Breast epithelium (tissue), 3 donors: ENCODE measurements around the gene PLVAP.

Experiments used
- POLR2A ChIP-seq: fragments of 450-650 bp; IDR thresholded peaks from one replicate; pipeline ENCODE4 v1.6.1; 2016; ENCODE audit warnings: antibody characterized with exemption, mild to moderate bottlenecking, moderate library complexity
- POLR2AphosphoS5 ChIP-seq, 3 donors: sonication (generic); formaldehyde crosslinking; IDR thresholded peaks; one replicate each; pipeline ENCODE4 v1.6.1; 2017; ENCODE audit warnings: antibody characterized with exemption in 3 of 3
- TF ChIP-seq, protein P1 (sequence below), 3 donors: fragments of 450-650 bp; IDR thresholded peaks; one replicate each; pipeline ENCODE4 v1.5.1; 2016 to 2017; ENCODE audit warnings: antibody characterized with exemption in 3 of 3, mild to moderate bottlenecking in 3 of 3, moderate library complexity in 3 of 3

DNA sequence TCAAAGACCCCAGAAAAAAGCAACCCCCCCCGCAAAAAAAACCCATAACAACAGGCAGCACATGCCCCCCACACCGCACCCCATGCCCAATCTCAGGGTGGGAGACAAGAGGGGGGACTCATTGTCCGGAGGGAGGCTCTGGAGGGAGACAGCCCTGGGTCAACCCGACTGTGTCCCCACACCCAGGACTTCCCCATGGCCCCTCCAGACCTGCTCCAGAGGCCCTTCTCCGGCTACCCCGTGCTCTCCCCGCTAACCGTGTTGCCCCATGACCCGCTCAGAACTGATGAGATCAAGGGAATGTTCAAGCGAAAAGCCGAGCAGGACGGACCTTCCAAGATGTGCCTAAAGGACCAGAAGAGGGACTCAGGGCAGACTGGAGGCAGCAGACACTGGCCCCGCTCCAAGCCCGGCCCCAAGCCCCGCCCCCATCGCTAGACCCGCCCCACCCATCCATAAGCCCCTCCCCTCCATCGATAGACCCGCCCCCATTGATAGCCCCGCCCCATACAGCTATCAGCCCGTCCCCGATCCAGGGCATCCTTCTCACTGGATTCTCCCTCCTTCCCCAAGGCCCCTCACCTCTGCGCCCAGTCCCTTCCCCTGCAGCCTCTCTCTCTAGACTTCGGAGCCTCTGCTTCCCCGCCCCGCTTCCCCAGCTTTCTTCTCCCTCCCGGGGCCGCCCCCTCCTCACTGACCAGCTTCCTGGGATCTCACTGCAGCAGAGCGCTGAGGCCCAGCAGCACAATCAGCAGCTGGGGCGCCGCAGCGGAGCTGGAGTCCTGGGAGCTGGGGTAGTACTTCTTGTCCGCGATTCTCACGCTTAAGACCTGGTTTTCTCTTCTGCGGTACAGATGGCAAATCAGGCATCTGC, 26.1 kb upstream of the PLVAP start:
- TF ChIP-seq, protein P1, sequence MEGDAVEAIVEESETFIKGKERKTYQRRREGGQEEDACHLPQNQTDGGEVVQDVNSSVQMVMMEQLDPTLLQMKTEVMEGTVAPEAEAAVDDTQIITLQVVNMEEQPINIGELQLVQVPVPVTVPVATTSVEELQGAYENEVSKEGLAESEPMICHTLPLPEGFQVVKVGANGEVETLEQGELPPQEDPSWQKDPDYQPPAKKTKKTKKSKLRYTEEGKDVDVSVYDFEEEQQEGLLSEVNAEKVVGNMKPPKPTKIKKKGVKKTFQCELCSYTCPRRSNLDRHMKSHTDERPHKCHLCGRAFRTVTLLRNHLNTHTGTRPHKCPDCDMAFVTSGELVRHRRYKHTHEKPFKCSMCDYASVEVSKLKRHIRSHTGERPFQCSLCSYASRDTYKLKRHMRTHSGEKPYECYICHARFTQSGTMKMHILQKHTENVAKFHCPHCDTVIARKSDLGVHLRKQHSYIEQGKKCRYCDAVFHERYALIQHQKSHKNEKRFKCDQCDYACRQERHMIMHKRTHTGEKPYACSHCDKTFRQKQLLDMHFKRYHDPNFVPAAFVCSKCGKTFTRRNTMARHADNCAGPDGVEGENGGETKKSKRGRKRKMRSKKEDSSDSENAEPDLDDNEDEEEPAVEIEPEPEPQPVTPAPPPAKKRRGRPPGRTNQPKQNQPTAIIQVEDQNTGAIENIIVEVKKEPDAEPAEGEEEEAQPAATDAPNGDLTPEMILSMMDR (IDR thresholded peaks at IDR 0.05), result no peak
- no peak for TF ChIP-seq POLR2AphosphoS5 (IDR thresholded peaks at IDR 0.05)
- no peak for TF ChIP-seq POLR2A
